GM13977 (cell line): ENCODE data around the gene MXRA8.

Experiments used
- DNase-seq: peaks from one replicate; pipeline ENCODE4 v3.0.0; 2012; ENCODE audit warnings: low spot score
- in situ Hi-C: fragments of 300-500 bp; cut with MboI; formaldehyde crosslinking; loops from one replicate; pipeline ENCODE4 v1.12.0; 2022; ENCODE audit warnings: low sequenced_read_pairs, low pct_unique_long_range_greater_than_20kb, mixed read lengths, inconsistent platforms; ENCODE audit not compliant: unreplicated experiment
- TF ChIP-seq, protein P1 (sequence below): IDR thresholded peaks from 2 replicates; pipeline ENCODE4 v1.5.1; 2012; ENCODE audit warnings: mild to moderate bottlenecking, control low read depth; ENCODE audit not compliant: insufficient read depth; ENCODE audit errors: extremely low read depth, missing control alignments

The MXRA8 gene

DNA sequence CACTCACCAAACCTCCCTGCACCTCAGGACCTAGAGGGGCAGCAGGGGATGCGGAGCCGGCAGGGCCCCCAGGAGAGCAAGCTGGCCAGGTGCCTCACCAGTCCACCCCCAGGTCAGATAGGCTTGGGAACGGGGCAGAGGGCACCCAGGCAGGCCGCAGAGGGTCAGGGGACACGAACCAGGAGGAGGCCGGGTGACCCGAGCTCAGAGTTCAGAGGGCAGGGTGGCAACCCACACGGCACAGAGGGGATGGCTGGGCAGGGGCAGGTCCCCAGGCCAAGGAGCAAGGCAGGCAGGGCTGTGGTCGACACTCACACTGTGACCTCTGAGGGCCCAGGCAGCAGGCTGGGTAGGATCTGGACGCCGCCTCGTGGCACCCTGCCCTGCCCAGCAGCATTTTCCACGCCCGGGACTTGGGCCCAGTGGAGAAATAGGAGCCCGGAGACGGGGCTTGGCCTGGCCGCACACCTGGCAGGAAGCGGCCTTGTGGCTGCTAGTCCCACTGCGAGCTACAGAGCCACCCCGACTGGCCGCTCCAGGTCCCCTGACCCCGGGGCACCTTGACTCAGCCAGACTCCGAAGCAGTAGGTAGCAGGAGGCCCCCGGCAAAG lies 14.4 kb downstream of the MXRA8 start:
- TF ChIP-seq, protein P1, sequence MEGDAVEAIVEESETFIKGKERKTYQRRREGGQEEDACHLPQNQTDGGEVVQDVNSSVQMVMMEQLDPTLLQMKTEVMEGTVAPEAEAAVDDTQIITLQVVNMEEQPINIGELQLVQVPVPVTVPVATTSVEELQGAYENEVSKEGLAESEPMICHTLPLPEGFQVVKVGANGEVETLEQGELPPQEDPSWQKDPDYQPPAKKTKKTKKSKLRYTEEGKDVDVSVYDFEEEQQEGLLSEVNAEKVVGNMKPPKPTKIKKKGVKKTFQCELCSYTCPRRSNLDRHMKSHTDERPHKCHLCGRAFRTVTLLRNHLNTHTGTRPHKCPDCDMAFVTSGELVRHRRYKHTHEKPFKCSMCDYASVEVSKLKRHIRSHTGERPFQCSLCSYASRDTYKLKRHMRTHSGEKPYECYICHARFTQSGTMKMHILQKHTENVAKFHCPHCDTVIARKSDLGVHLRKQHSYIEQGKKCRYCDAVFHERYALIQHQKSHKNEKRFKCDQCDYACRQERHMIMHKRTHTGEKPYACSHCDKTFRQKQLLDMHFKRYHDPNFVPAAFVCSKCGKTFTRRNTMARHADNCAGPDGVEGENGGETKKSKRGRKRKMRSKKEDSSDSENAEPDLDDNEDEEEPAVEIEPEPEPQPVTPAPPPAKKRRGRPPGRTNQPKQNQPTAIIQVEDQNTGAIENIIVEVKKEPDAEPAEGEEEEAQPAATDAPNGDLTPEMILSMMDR = no peak
- DNase-seq = no peak
- in situ Hi-C loops = no loop called here

DNA sequence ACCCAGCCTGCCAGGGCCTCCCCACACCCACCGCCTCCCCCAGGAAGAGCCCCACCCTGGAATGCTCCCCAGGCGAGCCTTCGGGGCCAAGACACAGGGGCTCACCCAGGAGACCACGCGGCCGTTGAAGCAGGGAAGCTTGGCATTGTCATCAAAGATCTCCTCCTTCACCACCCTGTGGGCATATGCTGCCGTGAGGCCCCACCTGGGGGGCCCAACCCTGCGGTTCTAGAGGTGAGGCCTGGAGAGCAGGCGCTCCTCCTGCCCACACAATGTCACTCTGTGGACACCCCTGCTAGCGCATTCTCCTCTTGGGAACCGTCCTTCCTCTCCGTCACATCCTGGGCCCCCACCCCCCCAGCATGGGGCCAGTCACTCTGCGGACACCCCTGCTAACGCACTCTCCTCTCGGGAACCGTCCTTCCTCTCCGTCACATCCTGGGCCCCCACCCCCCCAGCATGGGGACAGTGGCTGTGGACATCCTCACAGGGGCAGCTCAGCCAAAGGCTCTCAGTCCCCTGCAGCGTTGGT lies 15.7 kb downstream of the MXRA8 start:
- DNase-seq = no peak
- in situ Hi-C loops = no loop called here
- TF ChIP-seq, protein P1 = no peak

DNA sequence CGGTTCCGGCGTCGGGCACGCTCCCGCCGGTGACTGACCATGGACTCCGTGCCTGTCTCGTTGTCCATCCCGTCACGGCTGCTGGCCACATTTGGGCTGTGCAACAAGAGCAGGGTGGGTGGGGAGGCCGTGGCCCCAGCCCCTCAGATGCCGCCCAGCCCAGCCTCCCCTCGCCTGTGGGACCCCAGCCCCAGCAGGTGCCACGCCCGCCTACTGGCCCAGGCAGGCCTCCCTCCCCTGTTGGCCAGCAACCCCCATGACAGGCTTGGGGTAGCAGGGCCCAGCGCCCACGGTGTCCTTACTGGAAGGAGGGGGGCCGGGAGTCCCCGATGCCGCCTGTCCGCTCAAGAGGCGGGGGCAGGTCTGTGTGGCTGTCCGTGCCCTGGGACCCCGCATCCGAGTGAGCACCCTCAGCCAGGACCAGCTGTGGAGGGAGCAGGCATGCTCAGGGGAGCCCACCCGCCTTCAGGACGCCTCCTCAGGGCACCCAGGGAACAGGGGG lies 16.2 kb downstream of the MXRA8 start:
- TF ChIP-seq, protein P1 = no peak
- DNase-seq = no peak
- in situ Hi-C loops = no loop called here

DNA sequence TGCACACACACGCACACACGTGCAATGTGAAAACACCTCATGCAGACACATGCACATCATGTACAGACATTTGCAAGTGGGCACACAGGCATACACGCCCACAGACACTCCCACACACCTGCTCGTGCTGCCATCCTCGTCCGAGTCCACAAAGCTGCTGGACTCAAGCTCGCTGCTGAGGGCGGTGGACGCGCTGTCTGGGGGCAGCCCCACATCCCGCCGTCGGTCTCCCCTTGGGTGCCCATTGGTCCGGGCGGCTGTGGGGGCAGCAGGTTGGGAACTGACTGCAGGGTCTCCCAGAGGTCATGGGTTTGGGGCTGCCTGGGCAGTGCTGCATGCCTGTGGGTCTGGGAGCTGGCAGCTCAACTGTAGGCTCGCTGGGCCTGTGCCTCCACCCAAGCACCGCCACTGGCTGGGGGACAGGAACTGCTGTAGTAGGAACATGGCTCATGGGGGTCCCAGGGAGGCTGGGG lies 16.8 kb downstream of the MXRA8 start:
- no peak for DNase-seq
- TF ChIP-seq, protein P1 = no peak
- in situ Hi-C loops = no loop called here

DNA sequence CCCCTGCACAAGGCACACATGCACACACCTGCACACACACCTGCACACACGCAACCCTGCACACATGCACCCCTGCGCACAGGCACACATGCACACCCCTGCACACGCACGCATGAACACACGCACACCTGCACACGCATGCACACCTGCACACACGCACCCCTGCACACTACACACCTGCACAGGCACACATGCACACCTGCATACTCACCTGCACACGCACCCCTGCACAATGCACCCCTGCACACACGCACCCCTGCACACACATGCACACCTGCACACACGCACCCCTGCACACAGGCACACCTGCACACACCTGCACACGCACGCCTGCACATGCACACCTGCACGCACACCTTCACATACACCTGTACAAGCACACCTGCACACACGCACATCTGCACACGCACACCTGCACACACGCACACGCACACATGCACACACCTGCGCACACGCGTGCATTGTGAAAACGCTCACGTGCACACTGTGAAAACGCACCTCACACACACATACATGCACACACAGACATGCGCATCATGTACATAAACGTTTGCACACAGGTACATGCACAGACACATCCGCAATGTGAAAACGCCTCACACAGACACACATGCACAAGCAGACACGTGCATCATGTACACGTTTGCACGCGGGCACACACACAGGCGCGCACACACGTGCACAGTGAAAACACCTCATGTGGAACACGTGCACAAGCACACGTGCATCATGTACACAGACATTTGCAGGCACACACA lies 17.4 kb downstream of the MXRA8 start:
- no peak for DNase-seq
- TF ChIP-seq, protein P1 = no peak
- in situ Hi-C loops = no loop called here

DNA sequence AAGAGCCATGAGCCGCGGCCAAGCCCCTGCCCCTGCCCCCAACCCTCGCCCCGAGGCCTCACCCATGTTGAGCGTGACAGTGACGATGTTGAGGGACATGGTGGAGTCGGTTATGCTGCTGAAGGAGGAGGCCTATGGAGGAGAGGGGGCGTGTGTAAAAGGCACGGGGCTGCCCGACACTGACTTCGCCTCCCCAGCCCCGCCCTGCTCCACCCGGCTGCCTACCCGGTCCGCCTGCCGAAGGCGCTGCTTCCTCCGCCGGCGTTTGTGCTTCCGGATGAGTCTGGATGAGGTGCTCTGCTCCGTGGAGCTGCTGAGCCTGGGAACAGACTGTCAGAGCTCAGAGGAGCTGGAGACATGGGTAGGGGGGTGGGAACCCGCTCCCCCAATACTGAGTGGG lies 18.2 kb downstream of the MXRA8 start:
- TF ChIP-seq, protein P1 = no peak
- in situ Hi-C loops = no loop called here
- DNase-seq = no peak
